ENCODE results near the gene CD300C. TPM values are rescaled to one million over a fixed set of nuclear protein-coding genes. Genes with fewer than 3 reads are reported as not detected.

Gene CD300C
- total and polyA plus RNA-seq, 2 experiments from 2014 or later: 0.43 to 0.47 TPM

DNA sequence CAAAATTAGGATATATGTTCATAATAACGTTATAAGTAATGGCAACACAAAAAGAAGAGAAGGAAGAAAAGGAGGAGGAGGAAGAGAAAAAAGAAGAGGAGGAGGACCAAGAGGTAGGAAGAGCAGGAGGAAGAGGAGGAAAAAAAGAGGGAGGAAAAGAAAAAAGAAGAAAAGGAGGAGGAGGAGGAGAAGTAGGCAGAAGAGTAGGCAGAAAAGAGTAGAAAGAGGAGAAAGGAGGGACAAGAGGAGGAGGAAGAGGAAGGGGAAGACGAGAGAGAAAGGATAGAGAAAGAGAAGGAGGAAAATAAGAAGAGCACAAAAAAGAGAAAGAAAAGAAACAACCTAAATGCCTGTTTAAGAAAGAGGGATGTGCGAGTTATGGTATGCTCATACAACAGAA is 9.0 kb downstream of the CD300C start:
- no peaks in the 10 kb centered on the region for H4K20me1 ChIP-seq (ENCODE audit: insufficient read depth, poor library complexity, severe bottlenecking)
- no peak overlapping the region for H2AFZ ChIP-seq

DNA sequence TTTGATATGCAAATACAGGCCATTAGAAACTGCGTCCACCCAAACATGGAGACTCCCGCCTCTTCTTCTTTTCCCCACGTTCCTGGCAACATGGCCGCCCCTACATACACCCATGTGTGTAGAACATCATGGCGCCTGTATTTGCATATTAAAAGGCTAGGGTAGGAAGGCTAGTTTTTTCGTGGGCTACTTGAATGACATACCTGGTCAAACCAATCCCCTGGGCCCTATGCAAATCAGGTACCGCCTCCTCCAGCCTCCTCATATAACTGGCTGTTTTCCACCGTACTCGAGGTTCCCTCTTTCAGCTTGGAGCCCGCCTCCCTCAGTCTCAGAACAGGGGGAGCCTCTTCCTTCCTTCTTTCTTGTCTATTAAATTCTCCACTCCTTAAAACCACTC is 13.8 kb downstream of the CD300C start:
- no peak overlapping the region for H3K4me2 ChIP-seq
- H4K20me1 ChIP-seq (ENCODE audit: insufficient read depth, poor library complexity, severe bottlenecking): no peaks in the 10 kb centered on the region
- H3K27ac ChIP-seq: no peak overlapping the region
- TF ChIP-seq EZH2 (IDR thresholded peaks at IDR 0.05; ENCODE audit: borderline replicate concordance) (no peak), EZH2phosphoT487 (IDR thresholded peaks at IDR 0.05; ENCODE audit: low read depth, severe bottlenecking, unreplicated experiment) (no peak)
- TF ChIP-seq, protein P1, sequence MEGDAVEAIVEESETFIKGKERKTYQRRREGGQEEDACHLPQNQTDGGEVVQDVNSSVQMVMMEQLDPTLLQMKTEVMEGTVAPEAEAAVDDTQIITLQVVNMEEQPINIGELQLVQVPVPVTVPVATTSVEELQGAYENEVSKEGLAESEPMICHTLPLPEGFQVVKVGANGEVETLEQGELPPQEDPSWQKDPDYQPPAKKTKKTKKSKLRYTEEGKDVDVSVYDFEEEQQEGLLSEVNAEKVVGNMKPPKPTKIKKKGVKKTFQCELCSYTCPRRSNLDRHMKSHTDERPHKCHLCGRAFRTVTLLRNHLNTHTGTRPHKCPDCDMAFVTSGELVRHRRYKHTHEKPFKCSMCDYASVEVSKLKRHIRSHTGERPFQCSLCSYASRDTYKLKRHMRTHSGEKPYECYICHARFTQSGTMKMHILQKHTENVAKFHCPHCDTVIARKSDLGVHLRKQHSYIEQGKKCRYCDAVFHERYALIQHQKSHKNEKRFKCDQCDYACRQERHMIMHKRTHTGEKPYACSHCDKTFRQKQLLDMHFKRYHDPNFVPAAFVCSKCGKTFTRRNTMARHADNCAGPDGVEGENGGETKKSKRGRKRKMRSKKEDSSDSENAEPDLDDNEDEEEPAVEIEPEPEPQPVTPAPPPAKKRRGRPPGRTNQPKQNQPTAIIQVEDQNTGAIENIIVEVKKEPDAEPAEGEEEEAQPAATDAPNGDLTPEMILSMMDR (IDR thresholded peaks at IDR 0.05; ENCODE audit: poor library complexity): no peak
- H3K9me2 ChIP-seq (replicated peaks; ENCODE audit: insufficient read depth): no peaks in the 10 kb centered on the region
- H2AFZ ChIP-seq: no peak overlapping the region
- 72% methylated on average over 10 of the region's 10 CpGs for WGBS (ENCODE audit: low lambda C conversion rate, missing lambda C conversion rate)
- no peak for DNase-seq (ENCODE audit: low spot score)
- H3K4me1 ChIP-seq (ENCODE audit: insufficient read depth): no peaks in the 10 kb centered on the region
- H3K9me3 ChIP-seq (ENCODE audit: low read depth): no peaks in the 10 kb centered on the region
- H3K36me3 ChIP-seq (replicated peaks; ENCODE audit: insufficient read depth, low read depth): no peaks in the 10 kb centered on the region
- no peak overlapping the region for H3K4me3 ChIP-seq
- H3K79me2 ChIP-seq: no peaks in the 10 kb centered on the region
- H3K27me3 ChIP-seq: no peaks in the 10 kb centered on the region

More for the DNA sequence above, 9.0 kb downstream of the CD300C start:
- TF ChIP-seq, protein P1 (IDR thresholded peaks at IDR 0.05; ENCODE audit: poor library complexity): no peak
- TF ChIP-seq EZH2 (IDR thresholded peaks at IDR 0.05; ENCODE audit: borderline replicate concordance) (no peak), EZH2phosphoT487 (IDR thresholded peaks at IDR 0.05; ENCODE audit: low read depth, severe bottlenecking, unreplicated experiment) (no peak)
- Histone ChIP-seq H3K4me2 (no peak overlapping the region), H3K4me1 (ENCODE audit: insufficient read depth) (no peaks in the 10 kb centered on the region), H3K36me3 (replicated peaks; ENCODE audit: insufficient read depth, low read depth) (no peaks in the 10 kb centered on the region), H3K9me2 (replicated peaks; ENCODE audit: insufficient read depth) (no peaks in the 10 kb centered on the region), H3K27ac (no peak overlapping the region), H3K4me3 (no peak overlapping the region), H3K9me3 (ENCODE audit: low read depth) (no peaks in the 10 kb centered on the region), H3K79me2 (no peaks in the 10 kb centered on the region), H3K27me3 (peaks cover 9% of the 10 kb centered on the region)
- no peak for DNase-seq (ENCODE audit: low spot score)
- 78% methylated on average over 3 of the region's 3 CpGs for WGBS (ENCODE audit: low lambda C conversion rate, missing lambda C conversion rate)

DNA sequence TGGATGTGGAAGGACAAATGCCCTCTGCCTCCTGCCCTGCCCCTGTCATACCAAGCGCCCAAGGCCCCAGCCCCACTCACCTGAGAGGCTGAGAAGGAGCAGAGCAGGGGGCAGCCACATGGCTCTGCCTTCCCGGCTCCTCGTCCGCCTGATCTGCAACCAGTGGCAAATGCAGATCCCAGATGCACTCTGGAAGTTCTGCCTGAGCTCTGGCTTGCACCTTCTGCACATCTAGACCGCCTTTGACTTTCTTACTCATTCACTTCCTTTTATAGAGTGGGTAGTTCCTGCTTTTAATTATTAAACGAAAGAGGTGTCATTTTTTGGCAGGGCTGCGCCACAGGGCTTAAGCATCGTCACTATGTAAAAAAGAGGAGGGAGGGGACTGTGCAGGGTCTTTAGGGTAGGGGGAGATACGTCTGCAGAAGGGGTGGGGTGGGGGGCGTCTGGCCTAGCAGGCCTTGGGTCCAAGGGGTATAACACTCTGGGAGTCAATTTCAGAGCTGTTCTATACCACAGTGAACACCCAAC is 14.6 kb downstream of the CD300C start, which contains the start of gene CD300LB:
TSS of gene CD300LB (minus strand) at position 245 of the 531 bp plus-strand sequence. CDS start at position 120, 125 bp downstream.
- Histone ChIP-seq H3K4me2 (no peak within 1 kb of the TSS), H3K4me1 (ENCODE audit: insufficient read depth) (no peaks in the 10 kb centered on the region), H3K9me2 (replicated peaks; ENCODE audit: insufficient read depth) (no peaks in the 10 kb centered on the region), H3K27ac (no peak within 1 kb of the TSS), H3K9me3 (ENCODE audit: low read depth) (no peaks in the 10 kb centered on the region), H3K27me3 (no peaks in the 10 kb centered on the region), H3K36me3 (replicated peaks; ENCODE audit: insufficient read depth, low read depth) (no peaks in the 10 kb centered on the region), H2AFZ (no peak within 1 kb of the TSS), H3K79me2 (no peaks in the 10 kb centered on the region), H3K4me3 (no peak within 1 kb of the TSS), H4K20me1 (ENCODE audit: insufficient read depth, poor library complexity, severe bottlenecking) (no peaks in the 10 kb centered on the region)
- DNase-seq (ENCODE audit: low spot score): no peak
- TF ChIP-seq EZH2phosphoT487 (IDR thresholded peaks at IDR 0.05; ENCODE audit: low read depth, severe bottlenecking, unreplicated experiment) (no peak), EZH2 (IDR thresholded peaks at IDR 0.05; ENCODE audit: borderline replicate concordance) (no peak)
- TF ChIP-seq, protein P1 (IDR thresholded peaks at IDR 0.05; ENCODE audit: poor library complexity): no peak
- 80% methylated on average over 10 of the region's 10 CpGs for WGBS (ENCODE audit: low lambda C conversion rate, missing lambda C conversion rate)

All from hepatocyte (in vitro differentiated cells).